Osteoblast (primary cell): ENCODE measurements around the gene SPAG16. TPM values are rescaled to one million over a fixed set of nuclear protein-coding genes. Genes with fewer than 3 reads are reported as not detected.

Experiments
- DNase-seq: peaks from one replicate; pipeline ENCODE4 v3.0.0; 2011; ENCODE audit warnings: low spot score, mixed read lengths; ENCODE audit not compliant: insufficient read length; ENCODE audit errors: missing footprints
- H2AFZ ChIP-seq: 2 replicates; pipeline ENCODE4 v1.6.0; 2011; ENCODE audit warnings: mild to moderate bottlenecking, low read length
- H3K27ac ChIP-seq: 2 replicates; pipeline ENCODE4 v1.5.1; 2011; ENCODE audit warnings: mild to moderate bottlenecking, low read depth, low read length, moderate library complexity
- H3K27me3 ChIP-seq: 2 replicates; pipeline ENCODE4 v1.6.0; 2012; ENCODE audit warnings: mild to moderate bottlenecking, control low read depth, inconsistent platforms, low read length, moderate library complexity; ENCODE audit not compliant: insufficient read depth
- H3K36me3 ChIP-seq: 2 replicates; pipeline ENCODE4 v1.5.1; 2011; ENCODE audit warnings: mild to moderate bottlenecking, low read length, control low read depth, moderate library complexity; ENCODE audit not compliant: insufficient read depth
- H3K4me1 ChIP-seq: 2 replicates; pipeline ENCODE4 v1.5.1; 2011; ENCODE audit warnings: mild to moderate bottlenecking, low read length, control low read depth, moderate library complexity; ENCODE audit not compliant: insufficient read depth
- H3K4me2 ChIP-seq: 2 replicates; pipeline ENCODE4 v1.6.0; 2011; ENCODE audit warnings: mild to moderate bottlenecking, low read length; ENCODE audit not compliant: insufficient read depth
- H3K4me3 ChIP-seq: fragments of 200-600 bp; sonication (generic); 3 replicates; pipeline ENCODE4 v1.5.1; 2012; ENCODE audit warnings: mild to moderate bottlenecking, low read length, inconsistent platforms; ENCODE audit not compliant: insufficient read depth
- H3K79me2 ChIP-seq: 2 replicates; pipeline ENCODE4 v1.6.0; 2012; ENCODE audit warnings: mild to moderate bottlenecking, low read length, control low read depth, inconsistent platforms; ENCODE audit not compliant: insufficient read depth
- H3K9me3 ChIP-seq: 2 replicates; pipeline ENCODE4 v1.5.1; 2011; ENCODE audit warnings: low read depth, low read length, control low read depth
- H4K20me1 ChIP-seq: 2 replicates; pipeline ENCODE4 v1.6.0; 2012; ENCODE audit warnings: mild to moderate bottlenecking, low read length, control low read depth; ENCODE audit not compliant: insufficient read depth
- CTCF ChIP-seq: IDR thresholded peaks from 2 replicates; pipeline ENCODE4 v1.5.1; 2011; ENCODE audit warnings: mild to moderate bottlenecking, low read depth, low read length, moderate library complexity; ENCODE audit errors: extremely low read depth
- total RNA-seq: library from RNA; depleted of rRNA; stranded (reverse); fragments of >200 nt; gene quantifications from 2 replicates; pipeline ENCODE4 v1.2.3, GENCODE V29; 2012

SPAG16 gene
- total RNA-seq, 1 donor = 47.8 TPM

DNA sequence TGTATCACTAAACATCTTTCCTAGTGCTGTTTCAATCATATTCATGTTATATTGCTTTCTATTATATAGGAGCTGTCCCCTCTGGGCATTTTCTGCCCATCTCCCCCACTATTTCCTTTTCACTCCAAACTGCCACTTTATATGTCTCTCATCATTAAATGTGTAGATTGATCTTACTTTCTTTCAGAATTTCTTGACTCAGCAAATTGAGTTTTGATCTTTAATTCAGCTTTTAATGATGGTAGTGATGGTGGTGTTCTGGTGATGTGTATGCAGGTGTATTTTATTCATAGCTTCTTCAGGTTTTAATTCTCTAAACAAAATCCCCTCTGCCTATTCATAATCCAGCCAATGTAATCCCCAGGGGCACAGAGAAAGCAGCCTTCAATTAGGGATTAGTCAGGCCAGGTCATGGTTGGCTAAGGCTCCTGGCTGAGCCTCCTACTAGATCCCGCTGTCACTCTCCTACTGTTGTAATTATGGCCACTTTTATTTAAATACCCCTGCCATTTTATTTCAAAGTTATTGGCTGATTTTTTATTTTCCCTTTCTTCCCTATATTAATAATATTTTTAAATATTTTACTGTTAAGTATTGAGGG lies 325.4 kb downstream of the SPAG16 start:
- Histone ChIP-seq H2AFZ (no peak overlapping the region), H4K20me1 (no peaks in the 10 kb centered on the region), H3K4me3 (no peak overlapping the region), H3K36me3 (no peaks in the 10 kb centered on the region), H3K27me3 (no peaks in the 10 kb centered on the region), H3K4me2 (no peak overlapping the region), H3K27ac (no peak overlapping the region), H3K79me2 (no peaks in the 10 kb centered on the region), H3K4me1 (no peaks in the 10 kb centered on the region), H3K9me3 (no peaks in the 10 kb centered on the region)
- TF ChIP-seq CTCF = no peak
- no peak for DNase-seq

- Histone ChIP-seq H2AFZ (no peak overlapping the region), H3K27me3 (no peaks in the 10 kb centered on the region), H3K4me2 (no peak overlapping the region), H3K4me3 (no peak overlapping the region), H3K27ac (no peak overlapping the region), H4K20me1 (no peaks in the 10 kb centered on the region), H3K9me3 (no peaks in the 10 kb centered on the region), H3K36me3 (no peaks in the 10 kb centered on the region), H3K79me2 (no peaks in the 10 kb centered on the region), H3K4me1 (no peaks in the 10 kb centered on the region)
- no peak for DNase-seq
- TF ChIP-seq CTCF = no peak
Measured at GRCh38 chr2:213627054-213627710, 342.9 kb downstream of the SPAG16 start.

- no peaks in the 10 kb centered on the region for H3K36me3 ChIP-seq
- H3K9me3 ChIP-seq = no peaks in the 10 kb centered on the region
- no peak for DNase-seq
- no peak overlapping the region for H2AFZ ChIP-seq
- H3K27me3 ChIP-seq = no peaks in the 10 kb centered on the region
- H3K4me3 ChIP-seq = no peak overlapping the region
- H3K4me2 ChIP-seq = no peak overlapping the region
- H3K27ac ChIP-seq = no peak overlapping the region
- H4K20me1 ChIP-seq = no peaks in the 10 kb centered on the region
- H3K4me1 ChIP-seq = no peaks in the 10 kb centered on the region
- no peak for TF ChIP-seq CTCF
- H3K79me2 ChIP-seq = no peaks in the 10 kb centered on the region
Measured at GRCh38 chr2:213627835-213628460, 343.7 kb downstream of the SPAG16 start.

DNA sequence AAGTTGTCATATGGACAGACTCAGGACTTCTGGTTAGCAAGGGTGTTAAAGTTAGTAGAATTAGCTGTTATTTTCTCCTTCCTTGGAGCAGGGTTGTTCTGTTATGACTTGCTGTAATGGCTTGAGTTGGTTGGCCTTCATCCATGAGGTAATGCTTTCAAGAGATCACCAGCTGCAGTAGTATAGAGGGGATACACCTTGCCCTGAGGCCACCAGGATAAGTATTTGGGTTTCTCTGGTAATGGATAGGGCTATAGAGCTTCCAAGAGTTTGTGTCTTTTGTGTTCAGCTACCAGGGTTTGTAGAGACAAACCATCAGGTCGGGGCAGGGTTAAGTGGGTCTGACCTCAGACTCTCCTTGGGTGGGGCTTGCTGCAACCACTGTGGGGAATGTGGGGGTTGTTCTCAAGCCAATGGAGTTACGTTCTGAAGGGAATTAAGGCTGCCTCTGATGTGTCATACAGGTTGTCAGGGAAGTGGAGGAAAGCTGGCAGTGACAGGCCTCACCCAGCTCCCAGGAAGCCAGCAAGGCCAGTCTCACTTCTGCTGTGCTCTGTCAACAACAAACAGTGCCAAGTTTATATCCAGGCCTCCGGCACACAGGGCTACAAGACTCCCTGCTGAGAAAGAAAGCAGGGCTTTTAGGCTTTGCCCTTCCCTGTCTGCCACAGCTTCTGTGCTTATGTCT lies 356.6 kb downstream of the SPAG16 start:
- Histone ChIP-seq H3K27ac (no peak overlapping the region), H3K9me3 (peaks cover 3% of the 10 kb centered on the region), H3K36me3 (no peaks in the 10 kb centered on the region), H4K20me1 (no peaks in the 10 kb centered on the region), H3K79me2 (no peaks in the 10 kb centered on the region), H3K4me2 (no peak overlapping the region), H3K4me3 (no peak overlapping the region), H2AFZ (no peak overlapping the region), H3K4me1 (no peaks in the 10 kb centered on the region), H3K27me3 (no peaks in the 10 kb centered on the region)
- TF ChIP-seq CTCF = no peak
- DNase-seq = no peak
